Measurements from ENCODE around the gene SRPRB. TPM values are rescaled to one million over a fixed set of nuclear protein-coding genes. Genes with fewer than 3 reads are reported as not detected.

Gene SRPRB
- total RNA-seq, 1 donor: 112 TPM

- TF ChIP-seq CTCF (IDR thresholded peaks at IDR 0.05; ENCODE audit: insufficient read depth, low read depth, low read length): no peak
- DNase-seq (ENCODE audit: low read depth): peak; percentile 8
- H3K4me3 ChIP-seq (ENCODE audit: low read depth, low read length): no peak overlapping the region
Measured at GRCh38 chr3:133792171-133792763, 13.3 kb upstream of the SRPRB start.

GRCh38 chr3:133797396-133798105, 8.1 kb upstream of the SRPRB start:
- peak; percentile 6 for DNase-seq (ENCODE audit: low read depth)
- no peak for TF ChIP-seq CTCF (IDR thresholded peaks at IDR 0.05; ENCODE audit: insufficient read depth, low read depth, low read length)
- H3K4me3 ChIP-seq (ENCODE audit: low read depth, low read length): no peak overlapping the region

- H3K4me3 ChIP-seq (ENCODE audit: low read depth, low read length): no peak overlapping the region
- DNase-seq (ENCODE audit: low read depth): peak; percentile 30
- TF ChIP-seq CTCF (IDR thresholded peaks at IDR 0.05; ENCODE audit: insufficient read depth, low read depth, low read length): no peak
Measured at GRCh38 chr3:133799794-133800585, 5.6 kb upstream of the SRPRB start.

- no peak for DNase-seq (ENCODE audit: low read depth)
- no peak overlapping the region for H3K4me3 ChIP-seq (ENCODE audit: low read depth, low read length)
- no peak for TF ChIP-seq CTCF (IDR thresholded peaks at IDR 0.05; ENCODE audit: insufficient read depth, low read depth, low read length)
Measured at GRCh38 chr3:133803469-133803868, 2.1 kb upstream of the SRPRB start.

- no peak for TF ChIP-seq CTCF (IDR thresholded peaks at IDR 0.05; ENCODE audit: insufficient read depth, low read depth, low read length)
- H3K4me3 ChIP-seq (ENCODE audit: low read depth, low read length): no peak overlapping the region
- DNase-seq (ENCODE audit: low read depth): no peak
Measured at GRCh38 chr3:133804896-133805295, 719 bp upstream of the SRPRB start.

GRCh38 chr3:133805384-133805701, 272 bp upstream of the SRPRB start:
- no peak for TF ChIP-seq CTCF (IDR thresholded peaks at IDR 0.05; ENCODE audit: insufficient read depth, low read depth, low read length)
- H3K4me3 ChIP-seq (ENCODE audit: low read depth, low read length): peak overlapping the region; percentile 94
- DNase-seq (ENCODE audit: low read depth): no peak
